ENCODE data around the gene AVPR2.
A peak's percentile ranks its signal among the peaks of the same experiment; 100 is the strongest.

Gene AVPR2

GRCh38 chrX:153913701-153914100, 9.2 kb downstream of the AVPR2 start:
- no peak for DNase-seq (ENCODE audit: low read depth)

- no peak for DNase-seq (ENCODE audit: low read depth)
These were observed 13.4 kb downstream of the AVPR2 start for GRCh38 chrX:153917869-153918268.

GRCh38 chrX:153919281-153919680, 14.8 kb downstream of the AVPR2 start:
- no peak for DNase-seq (ENCODE audit: low read depth)

GRCh38 chrX:153920546-153920945, 16.1 kb downstream of the AVPR2 start:
- DNase-seq (ENCODE audit: low read depth) = no peak

GRCh38 chrX:153921070-153921469, 16.6 kb downstream of the AVPR2 start:
- DNase-seq (ENCODE audit: low read depth) = no peak

- no peak for DNase-seq (ENCODE audit: low read depth)
These were observed 17.3 kb downstream of the AVPR2 start for GRCh38 chrX:153921511-153922446.

- DNase-seq (ENCODE audit: low read depth) = no peak
These were observed 18.7 kb downstream of the AVPR2 start for GRCh38 chrX:153922932-153923857.

- no peak for DNase-seq (ENCODE audit: low read depth)
These were observed 19.8 kb downstream of the AVPR2 start for GRCh38 chrX:153924149-153924861.

GRCh38 chrX:153925387-153925738, 20.9 kb downstream of the AVPR2 start:
- DNase-seq (ENCODE audit: low read depth) = no peak

- DNase-seq (ENCODE audit: low read depth) = no peak
These were observed 21.5 kb downstream of the AVPR2 start, which contains the start of gene ARHGAP4 for GRCh38 chrX:153925739-153926551. TSS of gene ARHGAP4 (minus strand) at chrX:153926264. CDS start at chrX:153926202, 62 bp downstream.

GRCh38 chrX:153926552-153926857, 22.0 kb downstream of the AVPR2 start:
- DNase-seq (ENCODE audit: low read depth) = no peak

- no peak for DNase-seq (ENCODE audit: low read depth)
These were observed 22.6 kb downstream of the AVPR2 start for GRCh38 chrX:153926858-153927671.

GRCh38 chrX:153927672-153927921, 23.1 kb downstream of the AVPR2 start:
- no peak for DNase-seq (ENCODE audit: low read depth)

- peak; percentile 69 for DNase-seq (ENCODE audit: low read depth)
These were observed 23.7 kb downstream of the AVPR2 start for GRCh38 chrX:153927922-153928760.

- no peak for DNase-seq (ENCODE audit: low read depth)
These were observed 24.4 kb downstream of the AVPR2 start for GRCh38 chrX:153928846-153929245.

- no peak for DNase-seq (ENCODE audit: low read depth)
These were observed 25.1 kb downstream of the AVPR2 start for GRCh38 chrX:153929576-153929975.

GRCh38 chrX:153930011-153930910, 25.8 kb downstream of the AVPR2 start:
- DNase-seq (ENCODE audit: low read depth) = no peak

GRCh38 chrX:153931151-153931550, 26.7 kb downstream of the AVPR2 start:
- DNase-seq (ENCODE audit: low read depth) = no peak

GRCh38 chrX:153931748-153932147, 27.3 kb downstream of the AVPR2 start:
- no peak for DNase-seq (ENCODE audit: low read depth)

Data from stimulated activated CD8-positive, alpha-beta memory T cell treated with anti-CD3 and anti-CD28 coated beads, Interleukin-15, amount 100 ng/mL, for 24 hours (primary cell).